ENCODE data around the gene SYCE1L. TPM values are rescaled to one million over a fixed set of nuclear protein-coding genes. Genes with fewer than 3 reads are reported as not detected.

The SYCE1L gene
- polyA plus RNA-seq, 2 donors: 0.87 to 2.6 TPM

DNA sequence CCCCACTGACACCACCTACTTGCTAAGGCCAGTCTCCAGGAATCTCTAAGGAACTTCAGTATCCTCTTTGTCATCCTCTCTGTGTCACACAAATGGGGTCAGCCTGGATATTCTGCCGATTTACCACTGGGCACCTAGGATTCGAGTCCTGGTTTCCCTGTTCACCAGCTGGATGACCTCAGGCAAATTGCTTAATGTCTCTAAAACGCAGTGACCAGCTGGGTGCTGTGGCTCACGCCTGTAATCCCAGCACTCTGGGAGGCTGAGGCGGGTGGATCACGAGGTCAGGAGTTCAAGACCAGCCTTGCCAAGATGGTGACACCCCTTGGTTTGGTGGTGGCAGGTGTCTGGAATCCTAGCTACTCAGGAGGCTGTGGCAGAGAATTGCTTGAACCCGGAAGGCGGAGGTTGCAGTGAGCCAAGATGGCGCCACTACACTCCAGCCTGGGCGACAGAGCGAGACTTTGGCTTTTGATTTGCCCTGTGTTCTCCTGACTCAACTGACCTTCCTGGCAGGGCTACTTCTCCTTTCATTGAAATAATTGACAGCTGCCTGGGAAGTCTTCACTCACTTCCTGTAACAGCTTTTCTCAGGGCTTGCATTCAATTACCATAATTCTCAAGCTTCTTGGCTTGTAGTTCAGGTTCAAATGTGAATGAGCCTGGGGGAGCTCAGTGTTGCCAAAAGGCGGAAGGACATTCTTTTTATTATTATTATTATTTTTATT is 15.4 kb downstream of the SYCE1L start:
- H3K4me1 ChIP-seq (ENCODE audit: control insufficient read depth in 2 of 2, insufficient read depth in 2 of 2, low read length in 1 of 2): peaks cover 0 to 4% of the 10 kb centered on the region in 2 donors
- H3K27me3 ChIP-seq (ENCODE audit: control insufficient read depth in 1 of 2, insufficient read depth in 2 of 2, low read length in 2 of 2): no peaks in the 10 kb centered on the region
- H3K9me3 ChIP-seq (ENCODE audit: control insufficient read depth in 2 of 2, insufficient read depth in 1 of 2, low read depth in 1 of 2, low read length in 1 of 2): no peaks in the 10 kb centered on the region
- WGBS, 2 donors: 85 to 90% methylated on average over 12 of the region's 12 CpGs
- H3K4me3 ChIP-seq (ENCODE audit: low read depth in 1 of 2, low read length in 2 of 2): no peak overlapping the region
- no peaks in the 10 kb centered on the region for H3K36me3 ChIP-seq (ENCODE audit: control insufficient read depth in 2 of 2, insufficient read depth in 2 of 2, low read length in 1 of 2)
- no peak overlapping the region for H3K27ac ChIP-seq (ENCODE audit: low read depth in 2 of 2, low read length in 1 of 2)

DNA sequence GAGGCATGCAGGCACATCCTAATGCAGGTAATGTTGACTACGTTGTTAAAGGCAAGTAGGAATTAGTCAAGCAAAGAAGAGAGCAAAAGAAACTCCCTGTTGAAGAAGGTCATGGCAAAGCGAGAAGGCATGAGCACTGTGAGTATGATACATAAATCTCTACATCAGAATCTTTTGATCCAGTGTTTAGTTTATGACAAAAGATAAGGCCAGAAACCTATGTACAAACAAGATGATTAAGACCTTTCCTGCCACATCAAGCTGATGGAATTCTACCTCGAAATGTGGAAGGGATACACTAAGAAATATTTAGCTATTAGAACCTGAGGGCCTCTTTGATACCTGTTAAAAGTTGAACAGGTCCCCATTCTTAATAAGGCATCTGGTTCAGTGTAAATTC is 20.2 kb downstream of the SYCE1L start:
- no peaks in the 10 kb centered on the region for H3K27me3 ChIP-seq (ENCODE audit: control insufficient read depth in 1 of 2, insufficient read depth in 2 of 2, low read length in 2 of 2)
- H3K27ac ChIP-seq (ENCODE audit: low read depth in 2 of 2, low read length in 1 of 2): no peak overlapping the region
- H3K4me1 ChIP-seq (ENCODE audit: control insufficient read depth in 2 of 2, insufficient read depth in 2 of 2, low read length in 1 of 2): no peaks in the 10 kb centered on the region
- H3K9me3 ChIP-seq (ENCODE audit: control insufficient read depth in 2 of 2, insufficient read depth in 1 of 2, low read depth in 1 of 2, low read length in 1 of 2): no peaks in the 10 kb centered on the region
- no peaks in the 10 kb centered on the region for H3K36me3 ChIP-seq (ENCODE audit: control insufficient read depth in 2 of 2, insufficient read depth in 2 of 2, low read length in 1 of 2)
- H3K4me3 ChIP-seq (ENCODE audit: low read depth in 1 of 2, low read length in 2 of 2): no peak overlapping the region
- WGBS, 2 donors: 83 to 89% methylated on average over 3 of the region's 3 CpGs

GRCh38 chr16:77220427-77220826 is 21.2 kb downstream of the SYCE1L start:
- Histone ChIP-seq H3K4me1 (ENCODE audit: control insufficient read depth in 2 of 2, insufficient read depth in 2 of 2, low read length in 1 of 2) (no peaks in the 10 kb centered on the region), H3K27me3 (ENCODE audit: control insufficient read depth in 1 of 2, insufficient read depth in 2 of 2, low read length in 2 of 2) (no peaks in the 10 kb centered on the region), H3K36me3 (ENCODE audit: control insufficient read depth in 2 of 2, insufficient read depth in 2 of 2, low read length in 1 of 2) (no peaks in the 10 kb centered on the region), H3K9me3 (ENCODE audit: control insufficient read depth in 2 of 2, insufficient read depth in 1 of 2, low read depth in 1 of 2, low read length in 1 of 2) (no peaks in the 10 kb centered on the region), H3K27ac (ENCODE audit: low read depth in 2 of 2, low read length in 1 of 2) (no peak overlapping the region), H3K4me3 (ENCODE audit: low read depth in 1 of 2, low read length in 2 of 2) (no peak overlapping the region)
- WGBS, 2 donors: 52 to 54% methylated on average over 3 of the region's 3 CpGs

GRCh38 chr16:77221482-77221881 is 22.3 kb downstream of the SYCE1L start:
- no peaks in the 10 kb centered on the region for H3K36me3 ChIP-seq (ENCODE audit: control insufficient read depth in 2 of 2, insufficient read depth in 2 of 2, low read length in 1 of 2)
- H3K27ac ChIP-seq (ENCODE audit: low read depth in 2 of 2, low read length in 1 of 2): no peak overlapping the region
- H3K4me1 ChIP-seq (ENCODE audit: control insufficient read depth in 2 of 2, insufficient read depth in 2 of 2, low read length in 1 of 2): no peaks in the 10 kb centered on the region
- WGBS, 2 donors: 87 to 91% methylated on average over 4 of the region's 4 CpGs
- H3K9me3 ChIP-seq (ENCODE audit: control insufficient read depth in 2 of 2, insufficient read depth in 1 of 2, low read depth in 1 of 2, low read length in 1 of 2): no peaks in the 10 kb centered on the region
- no peaks in the 10 kb centered on the region for H3K27me3 ChIP-seq (ENCODE audit: control insufficient read depth in 1 of 2, insufficient read depth in 2 of 2, low read length in 2 of 2)
- no peak overlapping the region for H3K4me3 ChIP-seq (ENCODE audit: low read depth in 1 of 2, low read length in 2 of 2)

- H3K36me3 ChIP-seq (ENCODE audit: control insufficient read depth in 2 of 2, insufficient read depth in 2 of 2, low read length in 1 of 2): no peaks in the 10 kb centered on the region
- H3K9me3 ChIP-seq (ENCODE audit: control insufficient read depth in 2 of 2, insufficient read depth in 1 of 2, low read depth in 1 of 2, low read length in 1 of 2): no peaks in the 10 kb centered on the region
- no peak overlapping the region for H3K4me3 ChIP-seq (ENCODE audit: low read depth in 1 of 2, low read length in 2 of 2)
- no peak overlapping the region for H3K27ac ChIP-seq (ENCODE audit: low read depth in 2 of 2, low read length in 1 of 2)
- WGBS, 2 donors: 64 to 72% methylated on average over 10 of the region's 10 CpGs
- H3K4me1 ChIP-seq (ENCODE audit: control insufficient read depth in 2 of 2, insufficient read depth in 2 of 2, low read length in 1 of 2): no peaks in the 10 kb centered on the region
- H3K27me3 ChIP-seq (ENCODE audit: control insufficient read depth in 1 of 2, insufficient read depth in 2 of 2, low read length in 2 of 2): no peaks in the 10 kb centered on the region
Measured at GRCh38 chr16:77223184-77223583, 24.0 kb downstream of the SYCE1L start.

GRCh38 chr16:77225182-77225581 is 26.0 kb downstream of the SYCE1L start:
- no peaks in the 10 kb centered on the region for H3K36me3 ChIP-seq (ENCODE audit: control insufficient read depth in 2 of 2, insufficient read depth in 2 of 2, low read length in 1 of 2)
- H3K27ac ChIP-seq (ENCODE audit: low read depth in 2 of 2, low read length in 1 of 2): no peak overlapping the region
- H3K4me1 ChIP-seq (ENCODE audit: control insufficient read depth in 2 of 2, insufficient read depth in 2 of 2, low read length in 1 of 2): no peaks in the 10 kb centered on the region
- WGBS, 2 donors: 82 to 87% methylated on average over 3 of the region's 3 CpGs
- no peak overlapping the region for H3K4me3 ChIP-seq (ENCODE audit: low read depth in 1 of 2, low read length in 2 of 2)
- no peaks in the 10 kb centered on the region for H3K9me3 ChIP-seq (ENCODE audit: control insufficient read depth in 2 of 2, insufficient read depth in 1 of 2, low read depth in 1 of 2, low read length in 1 of 2)
- H3K27me3 ChIP-seq (ENCODE audit: control insufficient read depth in 1 of 2, insufficient read depth in 2 of 2, low read length in 2 of 2): no peaks in the 10 kb centered on the region

GRCh38 chr16:77227745-77228144 is 28.5 kb downstream of the SYCE1L start:
- H3K27me3 ChIP-seq (ENCODE audit: control insufficient read depth in 1 of 2, insufficient read depth in 2 of 2, low read length in 2 of 2): no peaks in the 10 kb centered on the region
- WGBS, 2 donors: 67 to 73% methylated on average over 5 of the region's 5 CpGs
- no peak overlapping the region for H3K4me3 ChIP-seq (ENCODE audit: low read depth in 1 of 2, low read length in 2 of 2)
- no peaks in the 10 kb centered on the region for H3K36me3 ChIP-seq (ENCODE audit: control insufficient read depth in 2 of 2, insufficient read depth in 2 of 2, low read length in 1 of 2)
- no peaks in the 10 kb centered on the region for H3K9me3 ChIP-seq (ENCODE audit: control insufficient read depth in 2 of 2, insufficient read depth in 1 of 2, low read depth in 1 of 2, low read length in 1 of 2)
- no peaks in the 10 kb centered on the region for H3K4me1 ChIP-seq (ENCODE audit: control insufficient read depth in 2 of 2, insufficient read depth in 2 of 2, low read length in 1 of 2)
- no peak overlapping the region for H3K27ac ChIP-seq (ENCODE audit: low read depth in 2 of 2, low read length in 1 of 2)

GRCh38 chr16:77231047-77231446 is 31.8 kb downstream of the SYCE1L start:
- Histone ChIP-seq H3K27ac (ENCODE audit: low read depth in 2 of 2, low read length in 1 of 2) (no peak overlapping the region), H3K9me3 (ENCODE audit: control insufficient read depth in 2 of 2, insufficient read depth in 1 of 2, low read depth in 1 of 2, low read length in 1 of 2) (no peaks in the 10 kb centered on the region), H3K4me3 (ENCODE audit: low read depth in 1 of 2, low read length in 2 of 2) (no peak overlapping the region), H3K36me3 (ENCODE audit: control insufficient read depth in 2 of 2, insufficient read depth in 2 of 2, low read length in 1 of 2) (no peaks in the 10 kb centered on the region), H3K27me3 (ENCODE audit: control insufficient read depth in 1 of 2, insufficient read depth in 2 of 2, low read length in 2 of 2) (peaks cover 0 to 3% of the 10 kb centered on the region in 2 donors), H3K4me1 (ENCODE audit: control insufficient read depth in 2 of 2, insufficient read depth in 2 of 2, low read length in 1 of 2) (no peaks in the 10 kb centered on the region)
- WGBS, 2 donors: 51 to 81% methylated on average over 3 of the region's 3 CpGs

- H3K9me3 ChIP-seq (ENCODE audit: control insufficient read depth in 2 of 2, insufficient read depth in 1 of 2, low read depth in 1 of 2, low read length in 1 of 2): no peaks in the 10 kb centered on the region
Measured at GRCh38 chr16:77233799-77234519, 34.8 kb downstream of the SYCE1L start.

GRCh38 chr16:77234611-77235010 is 35.4 kb downstream of the SYCE1L start:
- 30 to 31% methylated on average over 11 of the region's 11 CpGs for WGBS, 2 donors
- Histone ChIP-seq H3K36me3 (ENCODE audit: control insufficient read depth in 2 of 2, insufficient read depth in 2 of 2, low read length in 1 of 2) (no peaks in the 10 kb centered on the region), H3K9me3 (ENCODE audit: control insufficient read depth in 2 of 2, insufficient read depth in 1 of 2, low read depth in 1 of 2, low read length in 1 of 2) (no peaks in the 10 kb centered on the region), H3K27me3 (ENCODE audit: control insufficient read depth in 1 of 2, insufficient read depth in 2 of 2, low read length in 2 of 2) (peaks cover 0 to 3% of the 10 kb centered on the region in 2 donors), H3K4me3 (ENCODE audit: low read depth in 1 of 2, low read length in 2 of 2) (no peak overlapping the region), H3K27ac (ENCODE audit: low read depth in 2 of 2, low read length in 1 of 2) (no peak overlapping the region), H3K4me1 (ENCODE audit: control insufficient read depth in 2 of 2, insufficient read depth in 2 of 2, low read length in 1 of 2) (peaks cover 0 to 3% of the 10 kb centered on the region in 2 donors)

More at GRCh38 chr16:77233799-77234519, 34.8 kb downstream of the SYCE1L start:
- peaks cover 0 to 3% of the 10 kb centered on the region in 2 donors for H3K27me3 ChIP-seq (ENCODE audit: control insufficient read depth in 1 of 2, insufficient read depth in 2 of 2, low read length in 2 of 2)
- H3K4me1 ChIP-seq (ENCODE audit: control insufficient read depth in 2 of 2, insufficient read depth in 2 of 2, low read length in 1 of 2): peaks cover 0 to 3% of the 10 kb centered on the region in 2 donors
- 67 to 70% methylated on average over 9 of the region's 9 CpGs for WGBS, 2 donors
- H3K36me3 ChIP-seq (ENCODE audit: control insufficient read depth in 2 of 2, insufficient read depth in 2 of 2, low read length in 1 of 2): no peaks in the 10 kb centered on the region
- no peak overlapping the region for H3K27ac ChIP-seq (ENCODE audit: low read depth in 2 of 2, low read length in 1 of 2)
- H3K4me3 ChIP-seq (ENCODE audit: low read depth in 1 of 2, low read length in 2 of 2): no peak overlapping the region
